ENCODE data around the gene LIPE.
"Not testable (repeated sequence)": the region's sequence is repeated elsewhere in the genome, so short reads cannot be mapped to it uniquely, and the experiment has no call there.

Gene LIPE

DNA sequence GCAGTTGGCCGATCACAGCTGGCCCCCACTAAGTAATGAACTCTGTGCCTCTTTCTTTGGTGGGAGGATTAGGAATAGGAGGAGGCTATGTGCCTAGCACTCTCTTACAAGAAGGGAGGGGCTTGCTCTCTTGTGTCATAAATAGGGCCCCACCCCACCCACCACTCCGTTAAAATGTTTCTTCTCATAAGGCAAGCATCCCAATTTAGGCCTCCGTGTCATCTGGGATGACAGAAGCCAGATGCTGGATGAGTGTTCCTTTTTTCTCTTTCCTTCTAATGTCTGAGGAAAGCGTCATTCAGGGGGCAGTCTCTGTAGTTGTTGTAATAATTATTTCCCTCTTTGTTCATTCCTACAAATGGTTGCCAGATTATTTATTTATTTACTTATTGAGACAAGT lies at the start of gene LIPE:
TSS of gene LIPE (minus strand) at position 76 of the 400 bp plus-strand sequence. CDS start 239 bp downstream, outside the sequence.
- DNase-seq (ENCODE audit: low spot score), result no peak

GRCh38 chr19:42475366-42475765 lies 48.2 kb upstream of the LIPE start:
- DNase-seq (ENCODE audit: low spot score), result no peak

DNA sequence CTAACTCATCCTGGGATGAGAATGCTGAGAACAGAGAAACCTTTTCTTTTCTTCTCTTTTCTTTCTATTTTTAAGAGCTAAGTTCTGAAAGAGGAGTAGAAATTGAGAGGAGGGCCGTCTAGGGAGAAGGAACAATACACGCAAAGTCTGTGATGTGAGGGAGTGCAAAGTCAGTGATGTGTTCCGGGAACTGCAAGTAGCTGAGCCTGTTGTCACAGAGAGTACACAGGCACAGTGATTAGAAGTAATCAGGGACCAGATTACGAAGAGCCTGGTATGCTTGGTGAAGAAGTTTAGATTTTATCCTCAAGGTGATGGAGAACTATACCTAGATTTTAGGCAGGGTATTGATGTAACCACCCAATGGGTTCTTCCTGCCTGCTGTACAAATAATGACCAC lies 47.6 kb upstream of the LIPE start:
- DNase-seq (ENCODE audit: low spot score), result no peak

GRCh38 chr19:42473686-42474085 lies 46.5 kb upstream of the LIPE start:
- no peak for DNase-seq (ENCODE audit: low spot score)

DNA sequence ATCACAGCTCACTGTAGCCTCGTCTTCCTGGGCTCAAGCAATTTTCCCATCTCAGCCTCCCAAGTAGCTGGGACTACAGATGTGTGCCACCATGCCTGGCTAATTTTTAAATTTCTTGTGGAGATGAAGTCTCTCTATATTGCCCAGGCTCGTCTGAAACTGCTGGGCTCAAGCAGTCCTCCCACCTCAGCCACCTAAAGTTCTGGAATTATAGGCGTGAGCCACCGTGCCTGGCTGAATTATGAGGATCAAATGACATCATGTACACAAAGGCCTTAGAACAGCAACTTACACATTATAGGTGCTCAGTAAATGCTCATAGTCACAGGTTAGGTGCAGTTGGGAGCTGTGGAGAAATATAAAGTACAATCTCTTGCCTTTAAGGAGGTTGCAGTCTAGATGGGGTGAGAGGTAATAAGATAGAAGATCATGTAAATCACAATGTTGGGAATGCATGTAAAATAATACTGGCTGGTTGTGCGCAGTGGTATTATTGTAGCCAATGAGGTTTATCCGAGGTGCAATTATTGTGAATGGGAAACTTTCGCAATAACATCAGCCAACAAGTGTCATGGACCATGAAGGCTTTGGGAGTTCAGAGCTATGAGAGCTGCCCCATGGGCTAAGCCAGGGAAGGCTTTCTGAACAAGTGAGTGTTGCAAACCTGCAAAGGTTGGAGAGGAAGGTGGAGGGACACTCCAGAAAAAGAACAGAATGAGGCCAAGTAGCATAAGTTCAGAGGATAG lies 45.4 kb upstream of the LIPE start:
- no peak for DNase-seq (ENCODE audit: low spot score)

- DNase-seq (ENCODE audit: low spot score), result no peak
Measured at GRCh38 chr19:42471554-42472249, 44.5 kb upstream of the LIPE start.

GRCh38 chr19:42469311-42470235 lies 42.4 kb upstream of the LIPE start:
- no peak for DNase-seq (ENCODE audit: low spot score)

DNA sequence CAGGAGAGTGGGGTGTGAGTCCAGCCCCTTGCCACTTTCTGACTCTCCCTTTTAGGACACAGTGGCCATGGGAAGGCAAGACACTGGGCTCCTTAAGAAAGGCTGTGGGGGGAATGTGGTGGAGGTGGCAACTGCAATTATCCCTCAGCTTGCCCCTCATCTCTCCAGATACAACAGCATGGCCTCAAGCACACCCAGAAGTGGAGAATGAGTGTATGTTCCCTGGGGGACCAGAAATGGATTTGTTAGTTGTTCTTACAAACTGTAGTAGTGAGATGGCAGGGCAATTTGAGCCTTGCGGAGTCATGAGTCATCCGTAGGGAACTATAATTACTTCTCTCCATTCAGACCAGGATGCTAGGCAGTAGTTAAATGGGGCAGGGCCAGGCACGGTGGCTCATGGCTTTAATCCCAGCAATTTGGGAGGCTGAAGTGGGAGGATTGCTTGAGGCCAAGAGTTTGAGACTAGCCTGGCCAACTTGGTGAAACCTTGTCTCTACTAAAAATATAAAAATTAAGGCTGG lies 41.1 kb upstream of the LIPE start:
- DNase-seq (ENCODE audit: low spot score), result no peak

GRCh38 chr19:42467183-42467760 lies 40.1 kb upstream of the LIPE start:
- DNase-seq (ENCODE audit: low spot score), result no peak

DNA sequence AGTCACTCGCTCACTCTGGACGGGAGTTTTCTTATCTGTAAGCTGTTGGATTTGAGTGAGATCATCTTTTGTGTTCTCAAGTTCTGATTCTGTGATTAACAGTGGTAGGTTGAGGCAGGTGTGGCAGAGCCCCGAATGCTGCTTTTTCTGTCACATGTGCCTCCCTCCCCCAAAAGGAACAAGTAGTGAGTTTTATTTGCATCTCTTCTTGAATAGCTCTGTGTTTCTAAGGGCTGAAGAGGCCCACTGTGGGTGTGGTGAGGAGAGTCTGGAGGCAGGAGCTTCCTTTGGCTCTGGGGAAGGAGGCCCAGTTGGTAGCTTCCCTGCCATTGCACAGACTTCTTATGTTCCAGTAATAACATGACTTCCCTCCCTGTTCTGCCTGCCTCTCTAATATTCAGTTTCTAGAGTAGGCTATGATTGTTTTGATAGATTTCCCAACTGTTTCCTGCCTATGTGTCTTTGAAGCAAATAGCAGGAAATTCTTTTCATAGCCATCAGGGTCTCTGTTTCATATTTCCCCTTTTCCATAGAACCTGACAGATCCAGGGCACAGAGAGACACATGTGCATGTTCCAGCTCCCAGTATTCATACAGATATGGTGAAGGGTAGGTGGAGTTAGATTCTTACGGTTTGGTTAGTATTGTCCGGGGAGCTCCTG lies 39.5 kb upstream of the LIPE start:
- no peak for DNase-seq (ENCODE audit: low spot score)

DNA sequence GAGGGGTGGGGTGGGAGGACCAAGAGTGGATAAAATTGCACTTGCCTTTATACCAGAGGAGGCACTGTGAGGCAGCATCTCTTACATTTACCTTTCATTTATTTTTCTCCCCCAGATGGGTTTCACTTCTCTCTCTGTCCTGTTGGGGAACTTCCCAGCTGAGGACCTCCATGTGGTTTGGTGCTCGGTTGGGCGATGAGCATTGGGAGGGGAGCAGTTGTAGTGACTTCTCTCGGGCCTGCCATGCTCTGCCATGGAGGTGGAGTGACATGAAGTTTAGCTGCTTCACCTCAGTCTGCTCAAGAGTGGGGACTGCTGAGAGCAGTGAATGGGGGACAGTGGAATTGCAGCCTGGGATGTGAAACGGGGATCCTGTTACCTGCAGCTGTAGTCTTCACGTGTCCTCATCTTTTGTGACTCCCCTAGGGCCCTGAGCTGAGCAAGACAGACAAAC lies 38.7 kb upstream of the LIPE start:
- DNase-seq (ENCODE audit: low spot score), result no peak

DNA sequence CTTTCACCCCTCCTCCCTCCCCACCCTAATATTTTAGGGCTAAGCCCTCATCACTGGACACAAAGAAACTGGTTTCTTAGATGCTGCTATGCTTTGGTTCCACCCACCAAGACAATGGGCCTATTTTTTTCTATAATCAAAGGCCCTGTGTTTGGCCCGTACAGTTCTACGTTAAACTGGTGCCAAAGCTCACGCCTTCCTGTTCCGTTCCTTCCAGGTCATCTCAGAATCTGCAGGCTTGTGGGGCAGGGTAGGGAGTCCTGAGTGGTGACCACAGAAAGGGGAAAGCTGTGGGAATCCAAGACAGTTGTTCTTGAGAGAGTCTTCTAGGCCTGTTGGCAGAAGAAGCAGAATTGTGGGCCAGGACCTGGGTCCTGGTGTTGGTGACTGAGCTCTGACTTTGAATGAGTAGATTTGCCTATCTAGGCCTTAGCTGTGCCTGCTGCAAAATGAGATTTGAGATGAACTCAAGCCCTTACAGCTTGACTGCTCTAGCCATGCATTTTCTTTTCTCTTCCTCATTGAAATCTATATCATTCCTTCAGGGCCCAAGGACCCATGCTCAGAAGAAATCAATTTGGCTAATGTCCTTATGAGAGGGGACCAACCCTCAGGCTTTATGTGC lies 34.6 kb upstream of the LIPE start:
- DNase-seq (ENCODE audit: low spot score), result no peak

- DNase-seq (ENCODE audit: low spot score), result not testable (repeated sequence)
Measured at GRCh38 chr19:42461231-42461630, 34.0 kb upstream of the LIPE start.

DNA sequence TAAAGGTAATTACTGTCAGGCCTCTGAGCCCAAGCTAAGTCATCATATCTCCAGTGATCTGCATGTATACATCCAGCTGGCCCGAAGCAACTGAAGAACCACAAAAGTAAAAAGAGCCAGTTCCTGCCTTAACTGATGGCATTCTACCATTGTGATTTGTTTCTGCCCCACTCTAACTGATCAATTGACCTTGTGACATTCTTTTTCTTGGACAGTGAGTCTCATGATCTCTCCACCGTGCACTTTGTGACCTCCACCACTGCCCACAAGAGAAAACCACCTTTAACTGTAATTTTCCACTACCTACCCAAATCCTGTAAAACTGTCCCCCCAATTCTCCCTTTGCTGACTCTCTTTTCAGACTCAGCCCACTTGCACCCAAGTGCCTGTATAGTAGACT lies 32.7 kb upstream of the LIPE start:
- DNase-seq (ENCODE audit: low spot score), result no peak

- no peak for DNase-seq (ENCODE audit: low spot score)
Measured at GRCh38 chr19:42455621-42456081, 28.5 kb upstream of the LIPE start.

GRCh38 chr19:42455086-42455485 lies 27.9 kb upstream of the LIPE start:
- DNase-seq (ENCODE audit: low spot score), result no peak

GRCh38 chr19:42452590-42452989 lies 25.4 kb upstream of the LIPE start:
- no peak for DNase-seq (ENCODE audit: low spot score)

- peak; percentile 78 for DNase-seq (ENCODE audit: low spot score)
Measured at GRCh38 chr19:42450314-42450934, 23.2 kb upstream of the LIPE start.

GRCh38 chr19:42448306-42448705 lies 21.1 kb upstream of the LIPE start:
- not testable (repeated sequence) for DNase-seq (ENCODE audit: low spot score)

- DNase-seq (ENCODE audit: low spot score), result no peak
Measured at GRCh38 chr19:42445948-42446347, 18.8 kb upstream of the LIPE start.

All from hematopoietic multipotent progenitor cell treated with erythropoietin and hydrocortisone succinate and interleukin-3 and kit ligand, for 15 days (in vitro differentiated cells).